Stimulated activated CD4-positive, alpha-beta T cell treated with anti-CD3 and anti-CD28 coated beads, Interleukin-4, amount 100 ng/mL, for 1 hour (primary cell): Measurements from ENCODE around the gene HSD17B12.
A peak's percentile ranks its signal among the peaks of the same experiment; 100 is the strongest.

ENCODE experiments used
- DNase-seq: peaks from one replicate; pipeline ENCODE4 v3.0.0-alpha.2; 2020

Gene HSD17B12

GRCh38 chr11:43874738-43875137 lies 194.2 kb downstream of the HSD17B12 start:
- DNase-seq, result no peak

- DNase-seq, result no peak
Measured at GRCh38 chr11:43879789-43880639, 199.5 kb downstream of the HSD17B12 start.

DNA sequence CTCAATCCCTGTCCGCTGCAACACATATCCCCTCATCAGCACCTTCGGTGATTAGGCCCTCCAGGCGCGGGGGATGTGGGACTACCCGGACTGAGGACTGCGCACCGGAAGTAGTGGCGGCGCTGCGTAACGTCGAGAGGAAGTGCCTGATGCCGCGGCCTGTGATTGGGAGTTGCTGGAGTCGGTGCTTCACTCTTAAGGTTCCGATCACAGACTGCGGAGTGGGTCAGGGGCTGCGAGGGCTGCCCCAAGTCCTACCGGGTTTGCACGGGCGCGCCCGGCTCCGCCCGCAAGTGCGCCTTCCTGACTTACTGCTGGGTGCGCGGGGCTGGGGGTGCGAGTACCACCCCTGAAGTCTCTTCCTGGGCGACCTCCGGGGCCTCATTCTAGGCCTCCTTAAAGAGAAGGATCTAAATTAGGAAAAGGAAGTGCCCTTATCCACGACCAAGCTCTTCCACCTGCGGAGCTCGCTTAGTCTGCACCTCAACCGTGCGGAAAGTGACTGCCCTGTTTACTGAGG lies 200.2 kb downstream of the HSD17B12 start, which contains the start of gene ALKBH3:
Gene ALKBH3 (plus strand): TSS at position 192 of the 520 bp plus-strand sequence. CDS start 1,822 bp downstream, outside the sequence.
- DNase-seq, result peak; percentile 89

- no peak for DNase-seq
Measured at GRCh38 chr11:43892851-43893250, 212.3 kb downstream of the HSD17B12 start.

DNA sequence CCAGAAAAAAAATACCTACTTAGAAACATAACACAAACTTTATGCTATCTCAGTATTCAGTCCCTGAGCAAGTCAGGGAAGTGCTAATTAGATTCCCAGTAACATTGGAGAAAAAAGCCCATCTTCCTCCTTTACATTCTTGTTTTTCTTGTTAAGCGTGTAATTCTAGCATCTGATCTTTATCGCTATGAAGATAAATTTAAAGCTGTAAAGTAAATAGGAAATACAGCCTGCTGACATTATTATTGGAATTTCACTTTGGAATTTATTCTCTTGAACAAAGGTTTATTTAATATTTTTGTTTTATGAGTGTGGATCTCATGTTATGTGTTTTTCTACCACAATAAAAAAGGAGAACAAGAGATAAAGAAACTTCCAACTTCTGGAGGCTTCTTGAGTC lies 214.0 kb downstream of the HSD17B12 start:
- no peak for DNase-seq

- DNase-seq, result no peak
Measured at GRCh38 chr11:43895601-43896000, 215.1 kb downstream of the HSD17B12 start.

GRCh38 chr11:43898574-43898973 lies 218.0 kb downstream of the HSD17B12 start:
- DNase-seq, result no peak

DNA sequence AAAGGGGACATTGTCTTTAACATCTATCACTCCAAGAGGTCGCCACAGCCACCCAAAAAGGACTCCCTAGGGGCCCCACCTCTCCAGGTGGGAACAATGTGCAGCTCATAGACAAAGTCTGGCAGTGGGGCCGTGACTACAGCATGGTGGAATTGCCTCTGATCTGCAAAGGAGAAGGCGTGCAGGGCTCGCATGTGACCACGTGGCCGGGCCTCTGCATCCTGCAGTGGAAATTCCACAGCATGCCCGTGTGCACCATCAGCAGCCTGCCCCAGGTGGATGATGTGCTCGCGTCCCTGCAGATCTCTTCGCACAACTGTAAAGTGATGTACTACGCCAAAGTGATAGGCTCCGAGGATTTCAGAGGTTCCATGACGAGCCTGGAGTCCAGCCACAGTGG lies 218.6 kb downstream of the HSD17B12 start:
- DNase-seq, result no peak

DNA sequence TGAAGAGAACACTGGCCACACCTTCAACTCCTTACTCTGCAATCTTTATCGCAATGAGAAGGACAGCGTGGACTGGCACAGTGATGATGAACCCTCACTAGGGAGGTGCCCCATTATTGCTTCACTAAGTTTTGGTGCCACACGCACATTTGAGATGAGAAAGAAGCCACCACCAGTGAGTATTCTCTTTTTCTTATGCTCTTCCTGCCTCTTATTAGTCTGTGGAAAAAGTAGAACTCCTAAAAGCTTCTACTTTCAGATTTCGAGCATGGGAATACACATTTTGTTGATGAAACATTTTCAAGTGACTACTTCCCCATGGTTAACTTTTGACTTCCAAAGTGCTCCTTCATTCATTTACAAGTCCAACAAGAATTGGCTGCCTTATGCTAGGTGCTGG lies 221.0 kb downstream of the HSD17B12 start:
- DNase-seq, result no peak

- no peak for DNase-seq
Measured at GRCh38 chr11:43903078-43903477, 222.5 kb downstream of the HSD17B12 start.

DNA sequence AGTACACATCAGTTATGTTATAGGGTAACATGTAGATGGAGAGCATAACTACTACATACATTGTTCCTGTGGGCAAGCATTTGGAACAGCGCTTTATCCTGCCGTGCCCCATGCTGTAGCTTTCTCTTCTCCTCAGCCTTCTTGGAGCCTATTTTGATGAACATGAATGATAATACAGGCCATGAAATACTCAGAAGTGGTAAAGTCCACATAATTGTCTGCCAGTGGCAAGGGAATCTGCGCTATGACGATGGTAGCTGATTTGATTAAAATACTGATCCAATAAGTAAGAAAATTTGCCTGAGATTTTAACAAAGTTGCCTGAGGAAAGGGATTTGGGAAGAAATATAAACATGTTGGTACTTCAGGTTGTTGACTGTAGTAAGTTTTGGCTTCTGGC lies 223.4 kb downstream of the HSD17B12 start:
- no peak for DNase-seq

DNA sequence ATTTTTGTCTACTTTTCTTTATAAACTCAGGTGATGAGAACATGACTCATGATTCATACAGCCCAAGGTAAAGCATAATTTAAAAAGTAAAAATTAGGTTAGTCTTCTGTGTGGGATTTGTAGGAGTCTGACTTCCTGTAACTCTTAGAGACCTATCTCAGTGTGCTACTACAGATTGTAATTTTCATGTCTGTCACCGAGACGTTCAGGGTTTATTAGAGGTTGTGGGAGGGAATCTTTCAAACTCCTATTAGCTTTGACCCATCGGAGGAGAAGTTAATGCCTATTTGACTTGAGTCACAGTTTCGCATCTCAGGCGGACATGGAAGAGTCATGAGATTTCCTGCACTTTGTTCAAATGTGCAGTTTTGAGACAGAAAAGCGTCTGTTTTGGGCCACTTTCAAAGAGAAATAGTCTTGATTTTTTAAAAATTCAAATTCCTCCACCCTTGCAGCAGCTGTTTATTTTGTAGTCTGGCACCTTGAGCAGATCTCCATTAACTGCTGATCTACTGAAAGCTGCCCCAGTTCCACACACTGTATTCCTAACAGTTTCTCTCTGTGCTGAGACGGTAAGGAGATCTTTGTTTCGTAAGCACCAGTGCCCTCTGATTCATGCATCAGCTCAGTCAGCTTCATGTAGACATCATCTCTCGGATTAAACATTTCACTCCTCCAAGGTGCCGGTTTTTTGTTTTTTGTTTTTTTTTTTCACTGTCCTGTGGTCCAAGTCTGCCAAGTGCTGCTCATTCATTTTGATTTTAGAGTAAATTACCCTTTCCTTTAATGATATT lies 224.4 kb downstream of the HSD17B12 start:
- no peak for DNase-seq

DNA sequence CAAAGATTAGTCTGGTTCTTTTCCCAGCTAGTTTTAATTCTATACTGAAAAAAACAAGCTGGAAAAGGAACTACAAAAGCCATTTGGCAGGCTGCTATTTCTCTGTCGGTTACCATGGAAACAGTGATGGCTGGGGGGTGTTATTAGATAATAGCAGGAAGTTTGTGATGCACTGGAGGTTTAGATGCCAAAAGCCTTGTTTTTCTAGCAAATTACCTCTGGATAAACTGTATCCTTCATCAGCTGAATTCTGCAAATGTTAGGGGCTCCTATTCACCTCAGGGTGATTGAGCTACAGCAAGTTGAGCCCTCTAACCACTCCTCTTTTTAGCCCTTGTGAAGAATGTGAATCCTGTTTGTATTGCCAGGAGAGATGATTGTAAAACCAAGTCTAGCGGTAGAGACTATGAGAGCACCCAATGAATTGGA lies 225.3 kb downstream of the HSD17B12 start:
- no peak for DNase-seq
